Measurements from ENCODE around the gene DSCAML1. TPM values are rescaled to one million over a fixed set of nuclear protein-coding genes. Genes with fewer than 3 reads are reported as not detected.

Gene DSCAML1
- total RNA-seq, 4 donors from 2014 or later = 2.9 to 5.8 (median 3.3) TPM

DNA sequence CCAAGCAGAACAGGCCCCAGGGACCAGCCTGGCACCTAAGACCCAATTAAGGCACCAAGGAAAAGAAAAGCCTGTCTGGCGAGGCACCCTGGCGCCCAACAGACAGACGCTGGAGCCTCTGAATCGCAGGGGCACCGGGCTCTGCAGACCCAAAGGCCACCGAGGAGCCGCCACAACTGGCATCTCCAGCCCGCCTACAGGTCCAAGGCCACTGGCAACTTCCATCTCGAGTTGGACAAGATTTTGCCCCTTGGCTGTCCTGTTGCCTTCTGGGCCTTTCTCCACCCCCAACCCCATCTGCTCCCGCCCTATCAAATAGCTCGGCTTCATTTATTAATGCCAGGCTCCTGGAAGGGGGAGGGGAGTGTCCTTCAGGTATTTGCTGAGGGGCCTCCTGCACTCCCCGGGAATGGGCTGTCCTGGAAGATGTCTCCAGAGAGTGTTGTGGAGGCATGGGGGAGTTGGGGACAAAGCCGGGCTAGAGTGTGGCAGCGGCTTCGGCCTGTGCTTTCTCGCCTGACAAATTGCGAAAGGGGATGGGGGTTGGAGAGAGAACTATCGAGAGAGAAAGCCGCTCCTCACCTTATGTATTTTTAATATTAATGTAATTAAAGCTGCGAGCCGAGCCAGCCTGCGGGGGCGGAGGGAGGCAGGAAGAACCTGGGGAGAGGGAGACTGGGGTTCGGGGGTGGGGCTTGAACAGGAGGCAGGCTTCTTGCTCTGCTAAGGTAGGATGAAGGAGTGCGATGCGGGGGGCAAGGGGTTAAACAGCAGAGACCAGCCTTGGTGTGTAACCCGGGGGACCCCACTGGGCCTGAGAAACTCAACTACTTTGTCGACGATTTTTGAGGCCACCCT lies 2.0 kb downstream of the DSCAML1 start:
- Histone ChIP-seq H3K27me3 (peaks cover 51% of the 10 kb centered on the region), H3K36me3 (no peaks in the 10 kb centered on the region), H3K4me3 (no peak overlapping the region), H3K4me1 (peaks cover 9 to 21% (median 16%) of the 10 kb centered on the region in 4 donors), H3K9me3 (no peaks in the 10 kb centered on the region), H3K27ac (no peak overlapping the region)
- intact Hi-C loops (cut with DNase I; ENCODE audit: low total_unique reads) (no loop called here), in situ Hi-C loops (cut with MboI; ENCODE audit: low pct_ligation_motif_present in 1 of 4, low pct_unique_long_range_greater_than_20kb in 1 of 4, low sequenced_read_pairs in 3 of 4) (loop anchor here in 1 of 4 donors (25.0 kb wide), 1 partner anchor 358 kb away; no protein-coding TSS in a partner anchor)
- no peak for DNase-seq
- TF ChIP-seq POLR2A (IDR thresholded peaks at IDR 0.05) = no peak
- TF ChIP-seq, protein P1, sequence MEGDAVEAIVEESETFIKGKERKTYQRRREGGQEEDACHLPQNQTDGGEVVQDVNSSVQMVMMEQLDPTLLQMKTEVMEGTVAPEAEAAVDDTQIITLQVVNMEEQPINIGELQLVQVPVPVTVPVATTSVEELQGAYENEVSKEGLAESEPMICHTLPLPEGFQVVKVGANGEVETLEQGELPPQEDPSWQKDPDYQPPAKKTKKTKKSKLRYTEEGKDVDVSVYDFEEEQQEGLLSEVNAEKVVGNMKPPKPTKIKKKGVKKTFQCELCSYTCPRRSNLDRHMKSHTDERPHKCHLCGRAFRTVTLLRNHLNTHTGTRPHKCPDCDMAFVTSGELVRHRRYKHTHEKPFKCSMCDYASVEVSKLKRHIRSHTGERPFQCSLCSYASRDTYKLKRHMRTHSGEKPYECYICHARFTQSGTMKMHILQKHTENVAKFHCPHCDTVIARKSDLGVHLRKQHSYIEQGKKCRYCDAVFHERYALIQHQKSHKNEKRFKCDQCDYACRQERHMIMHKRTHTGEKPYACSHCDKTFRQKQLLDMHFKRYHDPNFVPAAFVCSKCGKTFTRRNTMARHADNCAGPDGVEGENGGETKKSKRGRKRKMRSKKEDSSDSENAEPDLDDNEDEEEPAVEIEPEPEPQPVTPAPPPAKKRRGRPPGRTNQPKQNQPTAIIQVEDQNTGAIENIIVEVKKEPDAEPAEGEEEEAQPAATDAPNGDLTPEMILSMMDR (IDR thresholded peaks at IDR 0.05) = no peak
- TF ChIP-seq POLR2AphosphoS5 (IDR thresholded peaks at IDR 0.05) = no peak
- no peak for TF ChIP-seq EP300 (IDR thresholded peaks at IDR 0.05; ENCODE audit: low read depth)
- 71 to 79% methylated on average over 10 to 29 of the region's 29 CpGs for WGBS, 2 donors (ENCODE audit: low coverage in 1 of 2)

DNA sequence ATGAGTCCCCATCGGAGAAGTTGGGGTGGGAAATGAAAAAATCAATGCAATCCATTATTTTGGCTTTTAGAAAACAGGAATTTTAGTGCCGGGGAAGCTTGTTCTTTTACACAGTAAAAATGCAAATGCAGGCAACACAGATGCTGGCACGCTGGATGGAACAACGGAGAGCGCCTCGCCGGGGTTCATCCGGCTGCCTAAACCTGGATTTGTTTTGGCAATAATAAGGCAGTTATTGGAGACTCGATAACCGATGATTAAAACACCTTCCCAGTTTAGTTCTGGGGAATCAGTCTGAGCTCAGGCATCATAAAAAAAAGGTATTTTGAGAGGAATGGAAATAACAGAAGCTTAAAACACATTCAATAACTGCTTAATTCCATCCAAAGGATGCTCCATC lies 2.9 kb downstream of the DSCAML1 start:
- H3K4me1 ChIP-seq = peaks cover 9 to 21% (median 16%) of the 10 kb centered on the region in 4 donors
- H3K4me3 ChIP-seq = no peak overlapping the region
- WGBS, 2 donors (ENCODE audit: low coverage in 1 of 2) = 85 to 89% methylated on average over 9 to 10 of the region's 10 CpGs
- no peak overlapping the region for H3K27ac ChIP-seq
- no peaks in the 10 kb centered on the region for H3K36me3 ChIP-seq
- in situ Hi-C loops (cut with MboI; ENCODE audit: low pct_ligation_motif_present in 1 of 4, low pct_unique_long_range_greater_than_20kb in 1 of 4, low sequenced_read_pairs in 3 of 4) = loop anchor here in 1 of 4 donors (25.0 kb wide), 1 partner anchor 357 kb away; no protein-coding TSS in a partner anchor
- no peaks in the 10 kb centered on the region for H3K9me3 ChIP-seq
- DNase-seq = no peak
- intact Hi-C loops (cut with DNase I; ENCODE audit: low total_unique reads) = no loop called here
- H3K27me3 ChIP-seq = peaks cover 51% of the 10 kb centered on the region
- TF ChIP-seq POLR2AphosphoS5 (IDR thresholded peaks at IDR 0.05) (no peak), EP300 (IDR thresholded peaks at IDR 0.05; ENCODE audit: low read depth) (no peak), POLR2A (IDR thresholded peaks at IDR 0.05) (no peak)
- TF ChIP-seq, protein P1 (IDR thresholded peaks at IDR 0.05) = no peak

DNA sequence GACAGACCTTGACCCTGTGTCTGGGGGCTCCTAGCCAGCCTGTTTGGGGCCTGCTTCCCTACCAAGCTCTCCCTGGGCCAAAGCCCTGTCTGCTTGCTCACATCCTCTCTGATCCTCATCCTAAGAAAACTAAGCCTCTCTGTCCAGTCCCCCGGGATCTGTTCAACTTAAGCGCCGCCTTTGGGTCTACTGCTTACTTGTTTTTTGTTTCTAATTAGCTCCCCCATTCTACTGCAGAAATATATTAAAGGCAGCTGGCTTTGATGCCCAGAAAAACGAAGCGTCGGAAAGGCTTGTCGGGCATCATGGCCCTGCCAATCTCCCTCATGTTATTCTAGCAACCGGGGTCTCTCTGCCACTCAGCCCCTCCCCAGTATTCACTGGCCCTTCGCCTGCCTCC lies 3.4 kb downstream of the DSCAML1 start:
- H3K9me3 ChIP-seq = no peaks in the 10 kb centered on the region
- intact Hi-C loops (cut with DNase I; ENCODE audit: low total_unique reads) = no loop called here
- H3K27ac ChIP-seq = no peak overlapping the region
- in situ Hi-C loops (cut with MboI; ENCODE audit: low pct_ligation_motif_present in 1 of 4, low pct_unique_long_range_greater_than_20kb in 1 of 4, low sequenced_read_pairs in 3 of 4) = loop anchor here in 1 of 4 donors (25.0 kb wide), 1 partner anchor 356 kb away; no protein-coding TSS in a partner anchor
- no peak overlapping the region for H3K4me3 ChIP-seq
- peaks cover 51% of the 10 kb centered on the region for H3K27me3 ChIP-seq
- TF ChIP-seq POLR2A (IDR thresholded peaks at IDR 0.05) = no peak
- no peaks in the 10 kb centered on the region for H3K36me3 ChIP-seq
- WGBS, 2 donors (ENCODE audit: low coverage in 1 of 2) = 87 to 96% methylated on average over 7 to 9 of the region's 9 CpGs
- H3K4me1 ChIP-seq = peaks cover 9 to 21% (median 16%) of the 10 kb centered on the region in 4 donors
- DNase-seq = no peak

DNA sequence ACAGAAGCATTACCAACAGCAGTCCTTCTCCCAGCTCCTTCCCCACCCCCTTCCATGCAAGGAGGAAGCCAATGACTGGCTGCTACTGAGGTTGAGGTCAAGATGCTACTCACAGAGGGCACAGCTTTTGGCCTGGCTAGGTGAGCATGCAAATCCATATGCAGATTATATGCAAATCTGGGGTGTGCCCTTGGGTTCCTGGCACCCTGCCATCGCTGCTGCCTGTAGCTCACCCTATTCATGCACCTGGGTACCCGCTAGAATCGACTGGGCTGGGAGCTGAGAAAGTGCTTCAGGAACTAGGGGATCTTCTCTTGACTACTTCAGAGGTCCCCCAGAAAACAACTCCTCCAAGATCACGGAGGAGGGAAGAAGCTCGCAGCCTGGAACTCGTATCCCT lies 4.0 kb downstream of the DSCAML1 start:
- 89% methylated on average over 6 of the region's 6 CpGs; no CpG with 5 or more reads in 1 of the 2 donors for WGBS, 2 donors (ENCODE audit: low coverage in 1 of 2)

More for the DNA sequence above, 4.0 kb downstream of the DSCAML1 start:
- H3K4me3 ChIP-seq = no peak overlapping the region
- DNase-seq = no peak
- no peaks in the 10 kb centered on the region for H3K36me3 ChIP-seq
- intact Hi-C loops (cut with DNase I; ENCODE audit: low total_unique reads) = no loop called here
- H3K27me3 ChIP-seq = peaks cover 48% of the 10 kb centered on the region
- in situ Hi-C loops (cut with MboI; ENCODE audit: low pct_ligation_motif_present in 1 of 4, low pct_unique_long_range_greater_than_20kb in 1 of 4, low sequenced_read_pairs in 3 of 4) = loop anchor here in 1 of 4 donors (25.0 kb wide), 1 partner anchor 356 kb away; no protein-coding TSS in a partner anchor
- no peaks in the 10 kb centered on the region for H3K9me3 ChIP-seq
- H3K27ac ChIP-seq = no peak overlapping the region
- TF ChIP-seq, protein P1 (IDR thresholded peaks at IDR 0.05) = no peak
- H3K4me1 ChIP-seq = peaks cover 9 to 21% (median 16%) of the 10 kb centered on the region in 4 donors
